ENCODE measurements around the gene VAPB. TPM values are rescaled to one million over a fixed set of nuclear protein-coding genes. Genes with fewer than 3 reads are reported as not detected.

Gene VAPB
- polyA plus RNA-seq, 1 donor from 2014 or later, result 32.5 TPM

- Histone ChIP-seq H3K9me2 (ENCODE audit: insufficient read depth, low read length) (no peaks in the 10 kb centered on the region), H3K27me3 (ENCODE audit: insufficient read depth, low read depth, low read length) (no peaks in the 10 kb centered on the region), H3K79me2 (replicated peaks; ENCODE audit: insufficient read depth, low read length) (peaks cover 71% of the 10 kb centered on the region), H4K20me1 (ENCODE audit: insufficient read depth) (no peaks in the 10 kb centered on the region), H3K9ac (ENCODE audit: low read length) (no peak overlapping the region), H2AFZ (ENCODE audit: low read depth, low read length) (no peak overlapping the region), H3K4me3 (ENCODE audit: low read length) (no peak overlapping the region), H3F3A (ENCODE audit: insufficient read depth, low read length, poor library complexity, severe bottlenecking) (peaks cover 3% of the 10 kb centered on the region), H3K9me3 (ENCODE audit: low read length) (no peaks in the 10 kb centered on the region), H3K27ac (ENCODE audit: low read length) (no peak overlapping the region), H3K4me2 (ENCODE audit: low read length) (no peak overlapping the region), H3K36me3 (ENCODE audit: insufficient read depth, low read length) (no peaks in the 10 kb centered on the region)
- TF ChIP-seq EP300 (conservative IDR thresholded peaks at IDR 0.05; ENCODE audit: poor library complexity, severe bottlenecking), result no peak
- TF ChIP-seq CTCF (IDR thresholded peaks at IDR 0.05; ENCODE audit: poor library complexity, severe bottlenecking), result no peak
- no peak for TF ChIP-seq POLR2AphosphoS5 (IDR thresholded peaks at IDR 0.05)
- no peak for TF ChIP-seq RAD21 (conservative IDR thresholded peaks at IDR 0.05)
- TF ChIP-seq SMC3 (conservative IDR thresholded peaks at IDR 0.05; ENCODE audit: poor library complexity), result no peak
- TF ChIP-seq, protein P1, sequence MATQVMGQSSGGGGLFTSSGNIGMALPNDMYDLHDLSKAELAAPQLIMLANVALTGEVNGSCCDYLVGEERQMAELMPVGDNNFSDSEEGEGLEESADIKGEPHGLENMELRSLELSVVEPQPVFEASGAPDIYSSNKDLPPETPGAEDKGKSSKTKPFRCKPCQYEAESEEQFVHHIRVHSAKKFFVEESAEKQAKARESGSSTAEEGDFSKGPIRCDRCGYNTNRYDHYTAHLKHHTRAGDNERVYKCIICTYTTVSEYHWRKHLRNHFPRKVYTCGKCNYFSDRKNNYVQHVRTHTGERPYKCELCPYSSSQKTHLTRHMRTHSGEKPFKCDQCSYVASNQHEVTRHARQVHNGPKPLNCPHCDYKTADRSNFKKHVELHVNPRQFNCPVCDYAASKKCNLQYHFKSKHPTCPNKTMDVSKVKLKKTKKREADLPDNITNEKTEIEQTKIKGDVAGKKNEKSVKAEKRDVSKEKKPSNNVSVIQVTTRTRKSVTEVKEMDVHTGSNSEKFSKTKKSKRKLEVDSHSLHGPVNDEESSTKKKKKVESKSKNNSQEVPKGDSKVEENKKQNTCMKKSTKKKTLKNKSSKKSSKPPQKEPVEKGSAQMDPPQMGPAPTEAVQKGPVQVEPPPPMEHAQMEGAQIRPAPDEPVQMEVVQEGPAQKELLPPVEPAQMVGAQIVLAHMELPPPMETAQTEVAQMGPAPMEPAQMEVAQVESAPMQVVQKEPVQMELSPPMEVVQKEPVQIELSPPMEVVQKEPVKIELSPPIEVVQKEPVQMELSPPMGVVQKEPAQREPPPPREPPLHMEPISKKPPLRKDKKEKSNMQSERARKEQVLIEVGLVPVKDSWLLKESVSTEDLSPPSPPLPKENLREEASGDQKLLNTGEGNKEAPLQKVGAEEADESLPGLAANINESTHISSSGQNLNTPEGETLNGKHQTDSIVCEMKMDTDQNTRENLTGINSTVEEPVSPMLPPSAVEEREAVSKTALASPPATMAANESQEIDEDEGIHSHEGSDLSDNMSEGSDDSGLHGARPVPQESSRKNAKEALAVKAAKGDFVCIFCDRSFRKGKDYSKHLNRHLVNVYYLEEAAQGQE (IDR thresholded peaks at IDR 0.05; ENCODE audit: borderline replicate concordance), result no peak
- no peak for TF ChIP-seq MXI1 (conservative IDR thresholded peaks at IDR 0.05; ENCODE audit: poor library complexity, severe bottlenecking)
Measured at GRCh38 chr20:58392286-58392685, 3.3 kb downstream of the VAPB start.

- TF ChIP-seq EZH2 (IDR thresholded peaks at IDR 0.05; ENCODE audit: borderline replicate concordance, insufficient read depth, low read length, poor library complexity, severe bottlenecking) (no peak), POLR2AphosphoS5 (IDR thresholded peaks at IDR 0.05) (no peak), EP300 (conservative IDR thresholded peaks at IDR 0.05; ENCODE audit: poor library complexity, severe bottlenecking) (no peak), SMC3 (conservative IDR thresholded peaks at IDR 0.05; ENCODE audit: poor library complexity) (no peak), RAD21 (conservative IDR thresholded peaks at IDR 0.05) (no peak), CTCF (IDR thresholded peaks at IDR 0.05; ENCODE audit: poor library complexity, severe bottlenecking) (no peak), MXI1 (conservative IDR thresholded peaks at IDR 0.05; ENCODE audit: poor library complexity, severe bottlenecking) (no peak), TAF1 (IDR thresholded peaks at IDR 0.05; ENCODE audit: low read depth) (no peak)
- TF ChIP-seq, protein P1 (IDR thresholded peaks at IDR 0.05; ENCODE audit: borderline replicate concordance), result no peak
- H3K9me2 ChIP-seq (ENCODE audit: insufficient read depth, low read length), result no peaks in the 10 kb centered on the region
- no peaks in the 10 kb centered on the region for H3K36me3 ChIP-seq (ENCODE audit: insufficient read depth, low read length)
- H3K4me3 ChIP-seq (ENCODE audit: low read length), result no peak overlapping the region
- no peak overlapping the region for H3K4me2 ChIP-seq (ENCODE audit: low read length)
- H2AFZ ChIP-seq (ENCODE audit: low read depth, low read length), result no peak overlapping the region
- no peaks in the 10 kb centered on the region for H3K27me3 ChIP-seq (ENCODE audit: insufficient read depth, low read depth, low read length)
- H3K27ac ChIP-seq (ENCODE audit: low read length), result no peak overlapping the region
- H3K9ac ChIP-seq (ENCODE audit: low read length), result no peak overlapping the region
- peaks cover 3% of the 10 kb centered on the region for H3F3A ChIP-seq (ENCODE audit: insufficient read depth, low read length, poor library complexity, severe bottlenecking)
- no peaks in the 10 kb centered on the region for H3K9me3 ChIP-seq (ENCODE audit: low read length)
- no peaks in the 10 kb centered on the region for H4K20me1 ChIP-seq (ENCODE audit: insufficient read depth)
- H3K79me2 ChIP-seq (replicated peaks; ENCODE audit: insufficient read depth, low read length), result peaks cover 81% of the 10 kb centered on the region
Measured at GRCh38 chr20:58393299-58393698, 4.3 kb downstream of the VAPB start.

Measured in neural cell (in vitro differentiated cells).